GM19328 (cell line): ENCODE data around the gene GMIP.

ENCODE experiments used
- ATAC-seq: cut with Tn5 transposase; IDR thresholded peaks from one replicate; pipeline ENCODE4 v1.9.1; 2021; ENCODE audit warnings: mild to moderate bottlenecking, moderate library complexity; ENCODE audit not compliant: unreplicated experiment

GMIP gene

DNA sequence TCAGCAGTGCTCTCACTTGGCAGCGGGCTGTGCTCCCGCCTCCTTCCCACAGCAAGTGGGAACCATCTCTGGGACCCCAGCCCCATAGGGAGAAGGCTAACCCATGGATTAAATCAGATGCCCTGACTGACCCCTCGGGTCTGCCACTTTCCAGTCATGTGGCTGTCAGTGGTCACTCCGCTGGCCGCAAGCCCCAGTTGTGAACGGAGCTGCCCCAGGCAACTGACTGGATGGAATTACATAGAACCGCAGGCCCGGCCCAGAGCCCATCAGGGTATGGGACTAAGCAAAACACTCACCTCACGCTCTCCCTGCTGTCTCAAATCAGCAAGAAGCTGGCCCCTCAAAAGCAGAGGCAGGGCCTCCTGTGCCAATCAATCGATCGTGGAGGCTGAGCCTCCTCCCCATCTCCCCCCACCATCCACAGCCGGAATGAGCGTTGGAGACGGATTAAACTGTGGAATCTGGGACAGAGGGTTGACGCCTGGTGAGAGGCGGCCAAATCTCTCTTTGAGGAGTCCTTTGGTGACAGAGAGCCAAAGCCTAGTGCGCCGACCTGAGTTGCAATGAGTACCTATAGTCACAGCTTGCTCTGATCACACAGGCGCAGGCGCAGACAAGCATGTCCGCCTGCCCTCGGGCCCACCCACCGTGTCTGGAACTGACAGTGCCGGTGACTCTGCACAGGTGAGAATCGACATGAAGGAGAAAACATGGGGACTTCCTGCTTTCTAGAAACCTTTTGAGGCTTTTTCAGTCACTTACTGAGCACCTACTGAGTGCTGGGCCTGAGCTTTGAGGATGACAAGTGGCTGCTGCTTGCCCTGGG, 63.7 kb downstream of the GMIP start:
- ATAC-seq, result no peak
